Measurements from ENCODE around the gene GALP.
"Not testable (repeated sequence)": the region's sequence is repeated elsewhere in the genome, so short reads cannot be mapped to it uniquely, and the experiment has no call there.

Gene GALP

DNA sequence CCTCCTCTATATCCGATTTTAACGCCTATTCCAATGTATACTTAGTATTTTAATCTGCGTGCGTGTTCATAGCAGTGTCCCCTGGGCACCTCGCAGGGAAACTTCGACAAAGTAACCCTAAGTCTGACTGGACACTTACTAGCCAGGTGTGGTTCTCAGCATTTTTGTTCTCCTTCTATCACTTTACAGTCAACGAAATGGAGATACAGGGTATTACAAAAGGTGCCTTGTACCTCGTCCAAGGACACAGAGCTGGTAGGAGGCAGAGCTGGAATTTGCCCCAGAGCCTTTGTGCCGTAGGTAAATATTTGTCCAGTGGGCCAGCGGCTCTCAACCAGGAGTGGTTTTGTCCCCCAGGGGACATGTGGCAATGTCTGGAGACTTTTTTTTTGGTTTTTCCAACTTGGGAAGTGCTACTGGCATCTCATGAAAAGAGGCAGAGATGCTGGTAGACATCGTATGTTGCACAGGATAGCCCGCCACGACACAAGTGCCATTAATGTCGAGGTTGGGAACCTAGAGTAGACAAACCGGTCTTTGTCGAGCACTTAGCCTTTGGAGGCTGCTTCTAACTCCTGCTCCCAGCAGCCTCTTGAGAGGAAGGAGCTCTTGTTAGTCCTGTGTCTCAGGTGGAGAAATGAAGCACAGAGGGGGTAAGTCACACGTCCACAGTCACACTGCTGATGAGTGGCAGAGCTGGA, 33.6 kb upstream of the GALP start:
- peak overlapping the region; percentile 95 for H3K4me3 ChIP-seq (ENCODE audit: low read length)
- no peak for TF ChIP-seq ZNF274 (IDR thresholded peaks at IDR 0.05; ENCODE audit: low read depth, low read length)

DNA sequence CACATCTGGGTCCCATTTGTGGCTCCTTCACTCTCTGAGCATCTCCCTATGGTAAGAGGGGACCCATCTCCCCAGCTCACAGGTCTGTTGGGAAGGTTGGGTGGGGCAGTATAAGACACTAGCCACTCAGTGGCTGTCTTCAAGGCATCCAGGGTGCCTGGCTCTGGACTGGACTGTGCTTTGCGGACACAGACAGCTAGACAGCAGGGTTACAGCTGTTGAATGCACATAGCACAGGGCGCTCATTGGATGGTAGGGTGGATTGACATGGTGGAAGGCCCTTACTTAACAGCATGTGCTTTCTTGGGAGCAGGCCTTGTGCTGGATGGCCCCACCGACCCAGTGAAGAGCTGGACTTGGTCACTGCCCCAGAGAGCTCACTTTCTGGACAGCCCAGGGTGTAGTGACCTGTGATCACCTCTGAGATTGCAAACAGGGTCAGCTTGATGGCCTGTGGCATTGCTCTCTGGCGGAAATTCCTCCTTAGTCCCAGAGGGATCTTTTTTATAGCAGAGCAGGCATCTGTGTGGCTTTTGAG, 32.8 kb upstream of the GALP start:
- H3K4me3 ChIP-seq (ENCODE audit: low read length): no peak overlapping the region
- no peak for TF ChIP-seq ZNF274 (IDR thresholded peaks at IDR 0.05; ENCODE audit: low read depth, low read length)

DNA sequence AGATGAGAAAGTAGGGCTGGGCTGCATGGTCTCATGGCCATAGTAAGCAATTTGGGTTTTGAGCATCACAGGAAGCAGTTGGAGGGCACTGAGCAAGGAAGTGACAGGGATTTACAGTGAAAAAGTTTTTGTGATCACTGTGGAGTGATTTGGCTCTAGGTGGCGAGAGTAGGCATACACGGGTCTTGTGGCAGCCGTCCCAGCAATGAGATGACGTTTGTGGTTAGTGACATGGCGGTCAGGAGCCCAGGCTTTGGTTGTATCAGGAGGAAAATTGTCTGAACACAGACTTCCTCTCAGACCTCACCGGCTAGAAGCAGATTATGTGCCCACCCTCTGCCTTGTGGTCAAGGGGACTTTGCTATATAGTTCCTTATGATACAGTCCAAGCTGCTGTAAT, 31.4 kb upstream of the GALP start:
- TF ChIP-seq ZNF274 (IDR thresholded peaks at IDR 0.05; ENCODE audit: low read depth, low read length): no peak
- no peak overlapping the region for H3K4me3 ChIP-seq (ENCODE audit: low read length)

DNA sequence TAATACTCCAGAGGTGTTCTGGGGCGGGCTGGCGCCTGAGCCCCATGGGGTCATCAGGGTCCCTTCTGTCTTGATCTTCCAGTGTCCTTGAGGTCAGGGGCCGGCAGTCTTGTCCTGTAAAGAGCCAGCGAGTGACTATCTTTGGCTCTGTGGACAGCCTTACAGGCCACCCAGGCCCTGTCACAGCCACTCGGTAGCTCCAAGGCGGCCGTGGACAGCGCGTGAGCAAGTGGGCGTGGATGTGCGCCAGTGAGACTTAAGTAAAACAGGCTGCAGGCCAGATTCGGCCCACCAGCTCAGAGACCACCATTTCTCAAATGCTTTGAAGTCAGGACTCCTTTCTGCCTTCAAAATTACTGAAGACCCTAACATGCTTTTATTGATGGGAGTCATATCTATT, 31.0 kb upstream of the GALP start:
- no peak overlapping the region for H3K4me3 ChIP-seq (ENCODE audit: low read length)
- no peak for TF ChIP-seq ZNF274 (IDR thresholded peaks at IDR 0.05; ENCODE audit: low read depth, low read length)

DNA sequence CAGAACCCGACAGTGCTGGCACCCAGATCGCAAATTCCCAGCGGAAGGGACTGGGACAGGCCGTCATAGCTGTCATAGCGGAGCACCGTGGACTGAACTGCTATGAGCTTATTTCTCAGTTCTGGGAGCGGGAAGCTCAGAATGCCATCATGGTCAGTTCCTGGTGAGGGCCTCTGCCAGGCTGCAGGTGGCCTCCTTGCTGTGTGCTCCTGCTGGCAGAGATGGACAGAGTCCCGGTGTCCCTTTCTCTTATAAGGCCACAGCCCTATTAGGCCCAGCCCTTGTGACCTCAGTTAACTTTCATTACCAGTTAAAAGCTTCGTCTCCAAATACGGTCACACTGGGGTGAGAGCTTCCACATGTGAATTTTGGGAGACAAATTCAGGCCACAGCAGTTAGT, 30.1 kb upstream of the GALP start:
- H3K4me3 ChIP-seq (ENCODE audit: low read length): no peak overlapping the region
- no peak for TF ChIP-seq ZNF274 (IDR thresholded peaks at IDR 0.05; ENCODE audit: low read depth, low read length)

DNA sequence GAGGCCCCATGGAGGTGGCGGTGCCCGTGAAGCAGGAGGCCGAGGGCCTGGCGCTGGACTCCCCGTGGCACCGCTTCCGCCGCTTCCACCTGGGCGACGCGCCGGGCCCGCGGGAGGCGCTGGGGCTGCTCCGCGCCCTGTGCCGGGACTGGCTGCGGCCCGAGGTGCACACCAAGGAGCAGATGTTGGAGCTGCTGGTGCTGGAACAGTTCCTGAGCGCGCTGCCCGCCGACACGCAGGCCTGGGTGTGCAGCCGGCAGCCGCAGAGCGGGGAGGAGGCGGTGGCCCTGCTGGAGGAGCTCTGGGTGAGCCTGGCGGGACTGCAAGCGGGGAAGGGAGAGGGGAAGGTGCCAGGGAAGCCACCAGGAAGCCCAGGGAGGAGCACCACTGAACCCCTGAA, 28.9 kb upstream of the GALP start:
- H3K4me3 ChIP-seq (ENCODE audit: low read length): no peak overlapping the region

DNA sequence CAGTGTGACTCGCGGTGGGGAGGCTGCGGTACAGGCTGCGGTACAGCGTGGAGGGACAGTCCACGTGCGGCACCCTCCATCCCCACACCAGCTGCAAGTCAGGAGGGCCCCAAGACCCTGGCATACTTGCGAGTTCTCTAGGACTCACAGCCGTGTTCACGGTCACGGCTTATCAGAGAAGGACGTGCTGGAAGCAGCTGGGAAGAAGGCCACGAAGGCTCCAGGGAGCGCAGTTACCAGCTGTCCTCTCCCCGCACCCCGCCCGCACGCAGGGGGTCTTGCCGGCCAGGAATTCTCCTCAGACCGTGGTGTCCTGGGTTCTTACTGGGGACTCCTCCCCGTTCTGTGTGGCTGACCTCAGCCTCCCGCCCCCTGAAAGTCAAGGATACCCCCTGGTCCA, 28.5 kb upstream of the GALP start:
- no peak for TF ChIP-seq ZNF274 (IDR thresholded peaks at IDR 0.05; ENCODE audit: low read depth, low read length)
- H3K4me3 ChIP-seq (ENCODE audit: low read length): no peak overlapping the region

More for the DNA sequence above, 28.9 kb upstream of the GALP start:
- TF ChIP-seq ZNF274 (IDR thresholded peaks at IDR 0.05; ENCODE audit: low read depth, low read length): no peak

DNA sequence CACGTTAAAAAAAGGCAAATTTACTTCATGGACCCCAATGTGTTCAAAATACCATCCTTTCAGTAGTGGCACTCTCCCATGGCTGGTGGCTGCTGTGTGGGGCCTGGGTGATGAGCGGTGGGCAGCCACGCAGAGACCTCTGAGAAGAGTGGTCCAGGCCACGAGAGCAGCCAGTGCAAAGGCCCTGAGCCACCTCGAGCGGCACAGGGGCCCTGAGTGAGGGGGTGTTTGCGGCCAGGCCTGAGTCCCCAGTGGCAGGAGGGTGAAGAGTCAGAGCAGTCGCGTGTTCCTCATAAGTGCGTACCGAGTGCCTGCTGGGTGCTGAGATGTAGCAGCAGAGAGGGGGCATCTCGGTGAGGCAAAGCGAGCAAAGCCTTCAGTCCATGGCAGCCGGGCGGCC, 27.7 kb upstream of the GALP start:
- no peak for TF ChIP-seq ZNF274 (IDR thresholded peaks at IDR 0.05; ENCODE audit: low read depth, low read length)

DNA sequence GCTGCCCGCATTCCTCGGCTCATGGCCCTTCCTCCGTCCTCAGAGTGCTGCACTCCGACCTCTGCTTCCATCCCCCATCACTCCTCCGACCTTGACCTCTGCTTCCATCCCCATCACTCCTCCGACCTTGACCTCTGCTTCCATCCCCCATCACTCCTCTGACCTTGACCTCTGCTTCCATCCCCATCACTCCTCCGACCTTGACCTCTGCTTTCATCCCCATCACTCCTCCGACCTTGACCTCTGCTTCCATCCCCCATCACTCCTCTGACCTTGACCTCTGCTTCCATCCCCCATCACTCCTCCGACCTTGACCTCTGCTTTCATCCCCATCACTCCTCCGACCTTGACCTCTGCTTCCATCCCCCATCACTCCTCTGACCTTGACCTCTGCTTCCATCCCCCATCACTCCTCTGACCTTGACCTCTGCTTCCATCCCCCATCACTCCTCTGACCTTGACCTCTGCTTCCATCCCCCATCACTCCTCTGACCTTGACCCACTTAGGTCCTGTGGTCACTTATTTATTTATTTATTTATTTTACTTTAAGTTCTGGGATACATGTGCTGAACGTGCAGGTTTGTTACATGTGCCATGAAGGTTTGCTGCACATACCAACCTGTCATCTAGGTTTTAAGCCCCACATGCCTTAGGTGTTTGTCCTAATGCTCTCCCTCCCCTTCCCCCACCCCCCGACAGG, 26.7 kb upstream of the GALP start:
- not testable (repeated sequence) for H3K4me3 ChIP-seq (ENCODE audit: low read length)

More for the DNA sequence above, 27.7 kb upstream of the GALP start:
- no peak overlapping the region for H3K4me3 ChIP-seq (ENCODE audit: low read length)

DNA sequence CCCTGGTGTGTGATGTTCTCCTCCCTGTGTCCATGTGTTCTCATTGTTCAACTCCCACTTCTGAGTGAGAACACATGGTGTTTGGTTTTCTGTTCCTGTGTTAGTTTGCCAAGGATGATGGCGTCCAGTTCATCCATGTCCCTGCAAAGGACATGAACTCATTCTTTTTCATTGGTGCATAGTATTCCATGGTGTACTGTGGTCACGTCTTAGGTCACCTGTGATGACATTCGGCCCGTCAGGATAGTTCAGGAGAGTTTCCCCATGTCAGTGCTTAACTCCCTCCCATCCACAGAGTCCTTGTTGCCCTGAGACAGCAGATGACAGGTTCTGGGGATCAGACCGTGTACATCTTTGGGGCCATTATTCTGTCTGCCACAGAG, 26.2 kb upstream of the GALP start:
- no peak for TF ChIP-seq ZNF274 (IDR thresholded peaks at IDR 0.05; ENCODE audit: low read depth, low read length)
- H3K4me3 ChIP-seq (ENCODE audit: low read length): no peak overlapping the region

DNA sequence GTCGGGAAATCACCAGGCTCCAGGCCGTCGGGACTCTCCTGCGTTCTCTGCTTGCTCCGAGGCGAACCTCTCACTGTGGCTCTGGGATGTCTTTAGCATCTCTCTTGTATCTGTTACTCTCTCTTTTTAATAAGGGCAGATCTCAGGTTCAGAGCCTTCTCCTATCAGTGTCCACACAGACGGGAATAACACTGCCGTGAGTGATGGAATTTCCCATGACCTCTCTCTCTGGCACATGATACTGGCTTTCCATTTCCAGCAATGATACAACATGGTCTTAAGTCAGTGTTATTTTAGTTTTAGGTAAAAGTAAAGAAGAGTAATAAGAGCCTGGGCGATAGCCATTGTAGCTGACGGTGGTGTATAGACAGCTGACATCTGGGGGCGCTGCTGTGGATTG, 25.4 kb upstream of the GALP start:
- TF ChIP-seq ZNF274 (IDR thresholded peaks at IDR 0.05; ENCODE audit: low read depth, low read length): no peak
- H3K4me3 ChIP-seq (ENCODE audit: low read length): no peak overlapping the region

DNA sequence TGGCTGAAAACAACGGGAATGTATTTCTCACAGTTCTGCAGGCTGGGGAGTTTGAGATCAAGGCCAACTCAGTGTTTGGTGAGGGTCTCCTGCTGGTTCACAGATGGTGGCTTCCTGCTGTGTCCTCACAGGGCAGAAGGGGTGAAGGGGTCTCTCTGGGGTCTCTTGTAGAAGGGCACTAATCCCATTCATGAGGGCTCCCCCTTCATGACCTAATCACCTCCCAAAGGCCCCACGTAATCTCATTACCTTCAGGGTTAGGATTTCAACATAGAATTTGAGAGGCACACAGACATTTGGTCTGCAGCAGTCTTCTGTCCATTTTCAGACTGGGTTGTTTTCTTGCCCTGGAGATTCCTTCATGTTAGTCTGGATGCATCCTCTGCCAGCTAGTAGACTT, 23.2 kb upstream of the GALP start:
- no peak overlapping the region for H3K4me3 ChIP-seq (ENCODE audit: low read length)
- no peak for TF ChIP-seq ZNF274 (IDR thresholded peaks at IDR 0.05; ENCODE audit: low read depth, low read length)

DNA sequence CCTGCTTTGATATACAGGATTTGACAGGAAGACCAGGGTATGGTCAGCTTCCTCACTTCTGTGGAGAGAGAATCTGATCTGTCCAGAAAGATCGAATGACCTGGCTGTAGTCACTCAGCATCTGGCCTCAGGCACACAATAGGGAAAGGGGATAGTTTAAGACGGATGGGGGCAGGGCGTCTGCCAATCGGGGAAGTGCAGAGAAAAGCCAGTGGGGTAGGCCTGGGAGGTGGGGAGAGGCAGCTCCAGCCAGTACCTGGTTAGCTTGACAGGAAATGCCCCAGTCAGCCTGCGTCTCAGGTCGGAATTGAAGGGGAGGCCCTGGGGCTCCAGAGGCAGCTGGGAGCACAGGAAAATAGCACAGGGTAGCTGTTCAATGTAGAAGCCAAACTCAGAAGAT, 22.3 kb upstream of the GALP start:
- no peak for TF ChIP-seq ZNF274 (IDR thresholded peaks at IDR 0.05; ENCODE audit: low read depth, low read length)
- no peak overlapping the region for H3K4me3 ChIP-seq (ENCODE audit: low read length)

DNA sequence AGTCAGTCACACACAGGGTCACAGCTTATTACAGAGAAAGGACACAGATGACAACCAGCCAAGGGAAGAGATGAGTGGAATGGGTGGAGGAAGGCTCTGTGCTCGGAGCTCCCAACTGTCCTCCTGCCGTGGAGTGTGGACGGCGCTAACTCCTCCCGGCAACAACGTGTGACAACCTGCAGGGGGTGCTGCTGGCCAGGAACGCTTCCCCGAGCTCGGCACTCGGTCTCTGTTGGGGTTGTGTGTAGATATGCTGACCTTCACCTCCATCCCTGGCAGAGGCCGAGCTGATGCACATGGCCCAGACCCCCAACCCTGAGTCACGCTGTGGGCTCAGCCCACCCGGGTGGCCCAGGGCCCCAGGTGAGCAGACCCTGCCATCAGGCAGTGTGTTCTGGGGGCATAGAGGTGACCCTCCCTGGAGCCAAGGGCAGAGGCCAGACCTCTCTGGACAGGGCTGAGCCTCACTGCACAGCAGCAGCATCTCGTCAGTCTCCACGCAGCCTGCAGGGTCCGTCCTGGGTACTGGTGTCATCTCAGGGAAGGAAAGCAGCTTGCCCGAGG, 20.6 kb upstream of the GALP start:
- H3K4me3 ChIP-seq (ENCODE audit: low read length): no peak overlapping the region

DNA sequence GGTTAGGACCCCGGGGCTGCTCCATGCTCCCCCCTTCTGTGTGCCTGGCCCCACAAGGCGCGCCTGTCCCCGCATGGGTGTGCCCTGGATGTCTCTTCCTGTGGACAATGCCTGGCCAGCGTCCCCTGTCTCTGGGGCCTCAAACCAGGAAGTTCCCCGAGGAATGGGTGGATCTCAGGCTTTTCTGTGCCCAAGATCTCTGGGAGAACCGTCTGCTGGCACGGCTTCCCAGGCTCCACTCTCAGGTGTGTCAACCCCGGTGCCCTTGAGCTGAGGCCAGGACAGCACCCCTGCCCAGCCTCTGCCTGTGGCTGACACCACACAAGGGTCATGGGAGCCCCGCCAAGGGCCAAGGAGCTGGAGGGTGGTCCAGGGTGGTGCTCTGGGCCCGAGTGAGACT, 19.0 kb upstream of the GALP start:
- TF ChIP-seq ZNF274 (IDR thresholded peaks at IDR 0.05; ENCODE audit: low read depth, low read length): no peak
- H3K4me3 ChIP-seq (ENCODE audit: low read length): no peak overlapping the region

More for the DNA sequence above, 20.6 kb upstream of the GALP start:
- TF ChIP-seq ZNF274 (IDR thresholded peaks at IDR 0.05; ENCODE audit: low read depth, low read length): no peak

Data from GM08714 (cell line).